Activated T-cell treated with anti-CD3 and anti-CD28 coated beads, Interleukin-2, amount 50 U/mL, for 24 hours (primary cell): ENCODE data around the gene NFATC3.
A peak's percentile ranks its signal among the peaks of the same experiment; 100 is the strongest.
"Not testable (repeated sequence)": the region's sequence is repeated elsewhere in the genome, so short reads cannot be mapped to it uniquely, and the experiment has no call there.

Source experiments
- DNase-seq: peaks from one replicate; pipeline ENCODE4 v3.0.0-alpha.2; 2020
- H3K27ac Mint-ChIP-seq: 2 replicates; pipeline ENCODE4 v1.8.0; 2020; ENCODE audit warnings: mild to moderate bottlenecking, mixed read lengths
- H3K27me3 Mint-ChIP-seq: 2 replicates; pipeline ENCODE4 v1.8.0; 2020; ENCODE audit warnings: mixed read lengths
- H3K36me3 Mint-ChIP-seq: 2 replicates; pipeline ENCODE4 v1.8.0; 2020; ENCODE audit warnings: low read depth, mixed read lengths
- H3K4me1 Mint-ChIP-seq: 2 replicates; pipeline ENCODE4 v1.8.0; 2020; ENCODE audit warnings: low read depth, mixed read lengths
- H3K4me3 Mint-ChIP-seq: 2 replicates; pipeline ENCODE4 v1.8.0; 2020; ENCODE audit warnings: mild to moderate bottlenecking, moderate library complexity, mixed read lengths
- H3K9me3 Mint-ChIP-seq: 2 replicates; pipeline ENCODE4 v1.8.0; 2020; ENCODE audit warnings: mixed read lengths

The NFATC3 gene

GRCh38 chr16:68091380-68092261 is 6.5 kb downstream of the NFATC3 start:
- peaks cover 4% of the 10 kb centered on the region for H3K36me3 Mint-ChIP-seq
- peak overlapping the region; percentile 90 for H3K27ac Mint-ChIP-seq
- DNase-seq: no peak
- H3K9me3 Mint-ChIP-seq: no peaks in the 10 kb centered on the region
- H3K4me3 Mint-ChIP-seq: peak overlapping the region; percentile 44
- peaks cover 83% of the 10 kb centered on the region for H3K4me1 Mint-ChIP-seq
- no peaks in the 10 kb centered on the region for H3K27me3 Mint-ChIP-seq

- H3K27me3 Mint-ChIP-seq, DNase-seq, H3K36me3 Mint-ChIP-seq, H3K9me3 Mint-ChIP-seq, H3K4me3 Mint-ChIP-seq: not testable (repeated sequence)
- Mint-ChIP-seq H3K27ac (peak overlapping the region; percentile 96), H3K4me1 (peaks cover 87% of the 10 kb centered on the region)
Measured at GRCh38 chr16:68092275-68092674, 7.1 kb downstream of the NFATC3 start.

- Mint-ChIP-seq H3K4me1 (peaks cover 89% of the 10 kb centered on the region), H3K36me3 (peaks cover 11% of the 10 kb centered on the region), H3K27me3 (no peaks in the 10 kb centered on the region), H3K27ac (peak overlapping the region; percentile 96), H3K9me3 (no peaks in the 10 kb centered on the region), H3K4me3 (peak overlapping the region; percentile 19)
- no peak for DNase-seq
Measured at GRCh38 chr16:68093816-68094613, 8.8 kb downstream of the NFATC3 start.

- no peak for DNase-seq
- H3K36me3 Mint-ChIP-seq: peaks cover 14% of the 10 kb centered on the region
- H3K27me3 Mint-ChIP-seq: no peaks in the 10 kb centered on the region
- H3K4me1 Mint-ChIP-seq: peaks cover 85% of the 10 kb centered on the region
- peak overlapping the region; percentile 96 for H3K27ac Mint-ChIP-seq
- H3K4me3 Mint-ChIP-seq: no peak overlapping the region
- H3K9me3 Mint-ChIP-seq: no peaks in the 10 kb centered on the region
Measured at GRCh38 chr16:68094614-68094934, 9.4 kb downstream of the NFATC3 start.

GRCh38 chr16:68096491-68096890 is 11.3 kb downstream of the NFATC3 start:
- H3K36me3 Mint-ChIP-seq: peaks cover 21% of the 10 kb centered on the region
- H3K9me3 Mint-ChIP-seq: no peaks in the 10 kb centered on the region
- H3K27ac Mint-ChIP-seq: peak overlapping the region; percentile 3
- no peak overlapping the region for H3K4me3 Mint-ChIP-seq
- H3K4me1 Mint-ChIP-seq: peaks cover 81% of the 10 kb centered on the region
- no peaks in the 10 kb centered on the region for H3K27me3 Mint-ChIP-seq
- DNase-seq: no peak

GRCh38 chr16:68097088-68097487 is 11.9 kb downstream of the NFATC3 start:
- Mint-ChIP-seq H3K9me3 (no peaks in the 10 kb centered on the region), H3K4me3 (no peak overlapping the region), H3K27ac (no peak overlapping the region), H3K36me3 (peaks cover 24% of the 10 kb centered on the region), H3K4me1 (peaks cover 79% of the 10 kb centered on the region), H3K27me3 (no peaks in the 10 kb centered on the region)
- DNase-seq: no peak

- Mint-ChIP-seq H3K27ac (no peak overlapping the region), H3K9me3 (no peaks in the 10 kb centered on the region), H3K27me3 (no peaks in the 10 kb centered on the region), H3K4me1 (peaks cover 80% of the 10 kb centered on the region), H3K36me3 (peaks cover 31% of the 10 kb centered on the region), H3K4me3 (no peak overlapping the region)
- no peak for DNase-seq
Measured at GRCh38 chr16:68097895-68098294, 12.7 kb downstream of the NFATC3 start.

GRCh38 chr16:68100488-68100887 is 15.3 kb downstream of the NFATC3 start:
- Mint-ChIP-seq H3K9me3 (peaks cover 3% of the 10 kb centered on the region), H3K27ac (peak overlapping the region; percentile 30), H3K4me3 (no peak overlapping the region), H3K27me3 (no peaks in the 10 kb centered on the region), H3K4me1 (peaks cover 78% of the 10 kb centered on the region), H3K36me3 (peaks cover 50% of the 10 kb centered on the region)
- no peak for DNase-seq

- H3K27me3 Mint-ChIP-seq: no peaks in the 10 kb centered on the region
- peak overlapping the region; percentile 42 for H3K27ac Mint-ChIP-seq
- H3K36me3 Mint-ChIP-seq: peaks cover 62% of the 10 kb centered on the region
- peaks cover 26% of the 10 kb centered on the region for H3K9me3 Mint-ChIP-seq
- H3K4me3 Mint-ChIP-seq: no peak overlapping the region
- peaks cover 72% of the 10 kb centered on the region for H3K4me1 Mint-ChIP-seq
- DNase-seq: no peak
Measured at GRCh38 chr16:68105611-68106010, 20.4 kb downstream of the NFATC3 start.

- not testable (repeated sequence) for H3K27ac Mint-ChIP-seq, H3K27me3 Mint-ChIP-seq, DNase-seq, H3K4me3 Mint-ChIP-seq
- H3K4me1 Mint-ChIP-seq: peaks cover 76% of the 10 kb centered on the region
- H3K36me3 Mint-ChIP-seq: peaks cover 67% of the 10 kb centered on the region
- peaks cover 36% of the 10 kb centered on the region for H3K9me3 Mint-ChIP-seq
Measured at GRCh38 chr16:68107230-68107928, 22.2 kb downstream of the NFATC3 start.

- H3K36me3 Mint-ChIP-seq: peaks cover 61% of the 10 kb centered on the region
- H3K4me1 Mint-ChIP-seq: peaks cover 76% of the 10 kb centered on the region
- H3K27ac Mint-ChIP-seq: peak overlapping the region; percentile 34
- H3K27me3 Mint-ChIP-seq, H3K4me3 Mint-ChIP-seq, DNase-seq: not testable (repeated sequence)
- peaks cover 36% of the 10 kb centered on the region for H3K9me3 Mint-ChIP-seq
Measured at GRCh38 chr16:68109156-68109555, 24.0 kb downstream of the NFATC3 start.

- Mint-ChIP-seq H3K36me3 (peaks cover 48% of the 10 kb centered on the region), H3K9me3 (peaks cover 32% of the 10 kb centered on the region), H3K4me1 (peaks cover 78% of the 10 kb centered on the region), H3K27ac (peak overlapping the region; percentile 57)
- H3K27me3 Mint-ChIP-seq, H3K4me3 Mint-ChIP-seq, DNase-seq: not testable (repeated sequence)
Measured at GRCh38 chr16:68110611-68111010, 25.4 kb downstream of the NFATC3 start.

GRCh38 chr16:68111379-68111778 is 26.2 kb downstream of the NFATC3 start:
- Mint-ChIP-seq H3K4me3 (no peak overlapping the region), H3K36me3 (peaks cover 46% of the 10 kb centered on the region), H3K4me1 (peaks cover 83% of the 10 kb centered on the region)

GRCh38 chr16:68113059-68113761 is 28.0 kb downstream of the NFATC3 start:
- peak overlapping the region; percentile 2 for H3K27ac Mint-ChIP-seq
- peaks cover 40% of the 10 kb centered on the region for H3K36me3 Mint-ChIP-seq
- peaks cover 87% of the 10 kb centered on the region for H3K4me1 Mint-ChIP-seq

More at GRCh38 chr16:68111379-68111778, 26.2 kb downstream of the NFATC3 start:
- no peak for DNase-seq
- Mint-ChIP-seq H3K27ac (peak overlapping the region; percentile 2), H3K27me3 (no peaks in the 10 kb centered on the region), H3K9me3 (peaks cover 30% of the 10 kb centered on the region)

More at GRCh38 chr16:68113059-68113761, 28.0 kb downstream of the NFATC3 start:
- DNase-seq: no peak
- peaks cover 27% of the 10 kb centered on the region for H3K9me3 Mint-ChIP-seq
- no peak overlapping the region for H3K4me3 Mint-ChIP-seq
- no peaks in the 10 kb centered on the region for H3K27me3 Mint-ChIP-seq
